GM21390 (cell line): ENCODE measurements around the gene ARHGEF4.

Experiments used
- ATAC-seq: cut with Tn5 transposase; IDR thresholded peaks from one replicate; pipeline ENCODE4 v1.9.1; 2021; ENCODE audit not compliant: unreplicated experiment

The ARHGEF4 gene

GRCh38 chr2:130916438-130916705 is 79.7 kb downstream of the ARHGEF4 start:
- ATAC-seq: no peak

DNA sequence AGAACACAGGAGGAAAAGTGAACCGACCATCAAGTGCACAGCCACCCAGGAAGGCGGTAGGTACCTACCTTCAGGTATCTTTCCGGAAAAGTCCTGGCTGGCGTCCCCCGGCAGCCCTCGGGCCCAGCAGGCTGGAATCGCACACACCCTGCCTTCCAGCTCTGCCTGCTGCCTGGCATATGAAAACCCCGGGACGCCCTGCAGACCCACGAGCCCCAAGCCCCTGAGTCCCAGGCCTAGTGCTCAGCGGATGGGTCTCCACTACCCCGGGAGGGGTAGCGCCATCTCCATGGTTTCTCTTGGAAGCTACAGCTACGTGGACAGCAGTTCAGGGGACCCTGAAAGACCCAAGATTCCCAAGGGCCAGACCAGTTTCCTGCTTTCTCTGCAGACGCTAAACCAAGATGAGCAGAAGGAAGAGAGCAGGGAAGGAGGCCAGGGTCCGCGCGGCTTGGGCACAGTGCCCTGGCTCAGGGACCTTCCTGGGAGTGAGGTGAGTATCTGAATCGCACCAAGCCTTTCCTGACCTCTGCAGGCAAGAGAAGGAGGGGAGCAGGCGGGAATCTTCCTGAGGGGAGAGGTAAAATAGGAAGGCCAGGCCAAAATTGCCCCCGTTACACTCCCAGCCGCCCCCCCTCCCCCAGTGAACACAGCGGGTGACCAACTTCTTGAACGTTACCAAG is 80.4 kb downstream of the ARHGEF4 start:
- ATAC-seq: no peak

DNA sequence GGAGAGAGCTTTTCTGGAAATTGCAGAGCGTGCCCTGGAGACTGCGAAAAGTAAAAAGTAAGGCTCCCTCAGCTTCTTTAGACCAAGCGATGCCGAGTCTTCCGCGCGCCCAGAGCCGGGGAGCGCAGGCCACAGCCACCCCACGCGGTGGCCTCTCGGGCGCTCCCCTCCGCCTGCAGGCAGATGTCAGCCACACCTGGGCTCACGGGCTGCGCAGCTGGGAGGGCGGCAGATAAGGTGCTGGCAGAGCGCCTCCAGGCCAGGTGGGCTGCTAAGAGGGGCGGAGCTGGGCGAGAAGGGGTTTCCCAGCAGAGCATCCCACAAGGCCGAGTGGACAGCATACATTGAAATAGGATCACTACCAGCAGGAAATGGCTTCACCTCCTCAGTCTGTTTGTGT is 81.7 kb downstream of the ARHGEF4 start:
- no peak for ATAC-seq

GRCh38 chr2:130920415-130921163 is 83.9 kb downstream of the ARHGEF4 start:
- no peak for ATAC-seq

GRCh38 chr2:130921164-130921476 is 84.4 kb downstream of the ARHGEF4 start:
- ATAC-seq: no peak

- no peak for ATAC-seq
Measured at GRCh38 chr2:130922417-130922816, 85.7 kb downstream of the ARHGEF4 start.

- ATAC-seq: no peak
Measured at GRCh38 chr2:130928385-130928784, 91.7 kb downstream of the ARHGEF4 start.

- no peak for ATAC-seq
Measured at GRCh38 chr2:130930740-130931659, 94.3 kb downstream of the ARHGEF4 start.

- ATAC-seq: no peak
Measured at GRCh38 chr2:130933501-130933900, 96.8 kb downstream of the ARHGEF4 start.

DNA sequence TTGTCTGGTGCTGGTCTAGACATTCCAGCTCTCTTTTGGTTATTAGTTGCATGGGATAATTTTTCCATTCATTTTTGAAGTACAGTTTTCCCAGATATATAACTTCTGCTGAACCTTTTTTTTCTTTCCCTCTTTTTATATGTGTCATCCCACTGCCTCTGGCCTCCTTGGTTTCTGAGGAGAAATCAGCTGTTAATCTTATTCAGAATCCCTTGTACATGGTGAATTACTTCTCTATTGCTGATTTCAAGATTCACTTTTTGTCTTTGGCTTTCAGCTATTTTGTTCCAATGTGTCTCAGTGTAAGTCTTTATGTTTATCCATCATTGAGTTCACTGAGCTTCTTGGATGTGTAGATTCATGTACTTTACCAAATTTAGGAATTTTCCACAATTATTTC is 99.7 kb downstream of the ARHGEF4 start:
- no peak for ATAC-seq

- no peak for ATAC-seq
Measured at GRCh38 chr2:130947967-130948366, 111.3 kb downstream of the ARHGEF4 start.

GRCh38 chr2:130949954-130950353 is 113.2 kb downstream of the ARHGEF4 start:
- ATAC-seq: no peak

- peak; percentile 65 for ATAC-seq
Measured at GRCh38 chr2:130951018-130951417, 114.3 kb downstream of the ARHGEF4 start.

DNA sequence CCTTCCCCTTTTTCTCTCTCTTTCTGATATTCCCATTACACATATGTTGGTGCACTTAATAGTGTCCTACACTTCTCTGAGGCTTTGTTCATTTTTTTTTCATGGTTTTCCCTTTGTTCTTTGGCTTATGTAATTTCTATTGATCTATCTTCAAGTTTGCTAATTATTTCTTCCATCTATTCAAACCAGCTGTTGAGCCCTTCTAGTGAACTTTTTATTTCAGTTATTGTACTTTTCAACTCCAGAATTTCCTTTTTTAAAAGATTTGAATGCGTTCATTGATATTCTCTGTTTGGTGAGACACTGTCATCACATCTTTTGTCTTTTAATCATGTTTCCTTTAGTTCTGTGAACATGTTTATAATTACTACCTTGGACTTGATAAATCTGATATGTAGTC is 118.2 kb downstream of the ARHGEF4 start:
- no peak for ATAC-seq

DNA sequence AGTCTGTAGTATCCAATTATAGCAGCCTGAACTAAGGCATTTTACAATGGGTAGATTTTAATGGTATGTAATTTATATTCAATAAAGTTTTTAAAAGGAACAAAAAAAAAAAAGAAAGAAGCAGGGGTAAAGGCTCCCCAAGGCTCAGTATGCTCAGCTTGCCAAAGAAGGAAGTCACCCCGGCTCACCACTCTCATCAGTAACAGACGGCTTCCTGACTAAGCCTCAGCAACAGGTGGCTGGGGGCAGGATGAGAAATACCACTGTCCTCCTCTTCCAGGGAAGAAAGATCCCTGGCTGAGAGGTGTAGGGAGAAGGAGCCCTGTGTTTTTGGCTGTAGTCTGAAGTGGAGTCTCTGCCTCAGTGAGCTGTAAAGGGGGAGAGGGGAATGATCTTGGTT is 121.2 kb downstream of the ARHGEF4 start:
- ATAC-seq: no peak

DNA sequence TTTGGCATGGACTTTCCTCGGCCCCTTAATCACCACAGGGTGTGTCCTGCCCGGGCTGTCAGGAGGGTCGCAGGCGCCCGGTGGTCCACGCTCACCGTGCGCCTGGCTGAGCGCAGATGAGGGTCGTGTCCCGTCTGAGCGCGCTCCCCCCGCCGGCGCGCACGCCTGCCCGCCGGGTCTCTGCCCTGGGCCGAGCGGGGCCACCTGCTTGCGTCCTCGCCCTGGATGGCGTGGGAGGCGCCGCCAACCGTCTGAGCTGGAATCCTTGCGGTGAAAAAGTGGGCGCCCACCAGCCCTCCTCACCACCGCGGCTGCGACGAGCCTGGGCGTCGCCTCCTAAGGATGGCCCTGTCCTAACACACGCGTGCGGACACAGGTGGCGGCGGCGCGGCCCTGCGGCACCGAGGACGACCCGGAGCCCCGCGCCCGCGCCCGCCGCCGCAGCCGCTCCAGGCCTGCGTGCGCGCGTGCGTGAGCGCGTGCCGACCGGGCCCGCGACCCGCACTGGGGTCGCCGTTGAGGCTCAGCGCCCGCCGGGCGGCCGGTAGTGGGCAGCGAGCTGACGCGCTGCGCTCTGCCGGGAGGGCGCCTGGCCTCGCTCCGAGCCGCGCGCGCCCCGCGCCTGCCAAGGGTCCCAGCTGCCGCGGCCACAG is 126.6 kb downstream of the ARHGEF4 start:
- no peak for ATAC-seq

- ATAC-seq: no peak
Measured at GRCh38 chr2:130963849-130964793, 127.4 kb downstream of the ARHGEF4 start.

DNA sequence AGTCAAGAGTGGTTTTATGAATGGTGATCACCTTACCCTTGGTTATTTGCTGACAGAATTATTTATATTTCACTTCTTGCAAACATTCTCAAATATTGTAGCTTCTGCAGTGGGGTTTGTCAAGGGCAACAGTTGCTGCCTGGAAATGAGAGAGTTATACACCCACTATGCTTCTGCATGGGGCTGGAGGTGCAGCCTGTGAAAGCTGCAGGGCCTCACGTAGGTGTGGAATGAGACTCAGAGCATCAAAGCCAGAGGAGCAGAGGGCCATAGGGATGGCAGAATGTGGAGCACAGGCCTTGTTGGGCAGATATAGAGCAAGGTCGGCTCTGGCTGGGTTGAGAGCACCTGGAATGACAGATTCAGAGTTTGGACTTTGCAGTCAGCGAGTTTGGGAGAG is 128.2 kb downstream of the ARHGEF4 start:
- ATAC-seq: no peak

DNA sequence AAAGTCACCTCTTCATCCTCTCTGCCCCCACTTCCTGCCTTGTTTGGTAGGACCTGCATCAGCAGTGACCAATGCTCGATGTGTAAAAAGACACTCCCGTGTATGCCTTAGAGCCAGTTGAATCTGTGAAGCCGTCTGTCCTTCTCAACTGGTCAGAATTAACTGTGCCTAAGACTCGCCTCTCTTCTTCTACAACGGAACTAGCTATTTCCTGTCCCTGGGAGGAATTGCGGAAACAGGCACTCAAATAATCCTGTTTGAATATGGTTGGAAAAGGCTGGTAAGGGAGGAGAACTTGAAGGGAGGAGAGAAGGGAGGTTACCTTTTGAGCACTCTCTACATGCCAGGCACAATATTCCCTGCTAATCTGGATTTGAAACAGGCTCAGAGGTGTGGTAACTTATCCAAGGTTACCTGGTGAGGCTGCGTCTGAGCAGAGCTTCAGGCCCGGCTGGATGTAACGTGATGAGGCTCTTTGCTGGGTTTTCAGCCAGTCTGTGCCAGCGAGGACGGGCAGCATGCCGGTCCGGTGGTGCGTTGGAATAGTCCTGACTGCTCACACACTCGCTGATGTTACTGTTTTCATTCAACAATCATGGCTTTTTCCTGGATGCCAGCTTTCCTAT is 129.5 kb downstream of the ARHGEF4 start:
- no peak for ATAC-seq
